Body of pancreas (tissue), 4 donors: ENCODE data around the gene FAM98C. TPM values are rescaled to one million over a fixed set of nuclear protein-coding genes. Genes with fewer than 3 reads are reported as not detected.
"Not testable (repeated sequence)": the region's sequence is repeated elsewhere in the genome, so short reads cannot be mapped to it uniquely, and the experiment has no call there.

ENCODE experiments used
- ATAC-seq: fragments of 150-250 bp; one replicate; pipeline ENCODE4 v1.9.1; 2016
- DNase-seq, 4 donors: peaks; one replicate each; pipeline ENCODE4 v3.0.0-alpha.2; 2019
- H3K27ac ChIP-seq, 4 donors: fragments of 200-600 bp; sonication (generic); 1 replicate in 3 of 4; 2 replicates in 1 of 4; pipeline versions ENCODE4 v1.5.1 to v1.6.1; 2016 to 2019; ENCODE audit warnings: mild to moderate bottlenecking in 1 of 4, mixed read lengths in 1 of 4, moderate library complexity in 1 of 4
- H3K27me3 ChIP-seq, 2 donors: fragments of 200-600 bp; sonication (generic); one replicate each; pipeline ENCODE4 v1.6.0; 2016; ENCODE audit warnings: mild to moderate bottlenecking in 1 of 2
- H3K36me3 ChIP-seq, 2 donors: fragments of 200-600 bp; sonication (generic); replicated peaks in 1 of 2; 2 replicates each; pipeline ENCODE4 v1.5.1; 2016; ENCODE audit warnings: low read depth in 2 of 2; ENCODE audit not compliant: insufficient read depth in 1 of 2
- H3K4me1 ChIP-seq: fragments of 200-600 bp; sonication (generic); one replicate; pipeline ENCODE4 v1.6.0; 2016
- H3K4me3 ChIP-seq, 2 donors: fragments of 200-600 bp; sonication (generic); 1 replicate in 1 of 2; 2 replicates in 1 of 2; pipeline ENCODE4 v1.5.1; 2016 to 2019
- H3K9me3 ChIP-seq, 3 donors: fragments of 200-600 bp; sonication (generic); 1 replicate in 2 of 3; 2 replicates in 1 of 3; pipeline ENCODE4 v1.5.1; 2016
- POLR2A ChIP-seq, 3 donors: fragments of 450-650 bp; IDR thresholded peaks; one replicate each; pipeline ENCODE4 v1.6.1; 2016; ENCODE audit warnings: antibody characterized with exemption in 3 of 3, mild to moderate bottlenecking in 2 of 3
- WGBS, 2 donors: methylation state at CpG; one replicate each; pipeline ENCODE4 v1.1.5; 2017; 5-methylcytosine and 5-hydroxymethylcytosine counted together
- intact Hi-C: fragments of 100-400 bp; cut with DNase I; formaldehyde crosslinking; loops from one replicate; pipeline ENCODE4 v1.15.1; 2023
- total RNA-seq, 2 donors: library from RNA; depleted of rRNA; stranded (reverse); fragments of >200 nt; gene quantifications; one replicate each; pipeline ENCODE4 v1.1.0, GENCODE V29; 2016
- TF ChIP-seq, protein P1 (sequence below), 7 experiments: fragments of 450-650 bp in 4 of 7; fragments of 200-600 bp in 3 of 7; sonication (generic) in 3 of 7; IDR thresholded peaks; one replicate each; pipeline ENCODE4 v1.5.1; 2016 to 2019; ENCODE audit warnings: antibody characterized with exemption in 7 of 7

FAM98C gene
- total RNA-seq, 2 donors from 2014 or later, result 24.9 to 51.4 TPM

DNA sequence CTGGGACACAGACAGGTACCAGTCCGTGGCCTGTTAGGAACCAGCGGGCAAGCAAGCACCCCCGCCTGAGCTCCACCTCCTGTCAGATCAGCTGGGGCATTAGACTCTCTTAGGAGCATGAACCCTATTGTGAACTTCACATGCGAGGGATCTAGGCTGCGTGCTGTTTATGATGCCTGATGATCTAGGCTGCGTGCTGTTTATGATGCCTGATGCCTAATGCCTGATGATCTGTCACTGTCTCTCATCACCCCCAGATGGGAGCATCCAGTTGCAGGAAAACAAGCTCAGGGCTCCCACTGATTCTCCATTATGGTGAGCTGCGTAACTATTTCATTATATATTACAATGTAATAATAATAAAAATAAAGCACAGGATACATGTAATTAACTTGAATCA, 19.5 kb downstream of the FAM98C start:
- WGBS, 2 donors, result 73 to 74% methylated on average over 2 to 7 of the region's 7 CpGs
- ATAC-seq (no peak), DNase-seq (no peak)

DNA sequence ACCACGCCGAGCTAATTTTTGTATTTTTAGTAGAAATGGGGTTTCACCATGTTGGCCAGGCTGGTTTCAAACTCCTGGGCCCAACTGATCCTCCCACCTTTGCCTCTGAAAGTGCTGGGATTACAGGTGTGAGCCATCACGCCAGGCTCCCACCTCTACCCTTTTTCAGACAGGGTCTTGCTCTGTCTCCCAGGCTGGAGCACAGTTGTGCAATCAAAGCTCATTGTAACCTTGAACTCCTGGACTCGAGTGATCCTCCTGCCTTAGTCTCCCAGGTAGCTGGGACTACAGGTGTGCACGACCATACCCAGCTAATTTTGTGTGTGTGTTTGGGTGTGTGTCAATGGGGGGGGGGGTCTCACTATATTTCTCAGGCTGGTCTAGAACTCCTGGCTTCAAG, 21.4 kb downstream of the FAM98C start:
- WGBS, 2 donors, result 54 to 68% methylated on average over 4 to 5 of the region's 5 CpGs
- H3K9me3 ChIP-seq, result no peaks in the 10 kb centered on the region
- H3K36me3 ChIP-seq, result no peaks in the 10 kb centered on the region
- TF ChIP-seq POLR2A (IDR thresholded peaks at IDR 0.05), result no peak
- TF ChIP-seq, protein P1, sequence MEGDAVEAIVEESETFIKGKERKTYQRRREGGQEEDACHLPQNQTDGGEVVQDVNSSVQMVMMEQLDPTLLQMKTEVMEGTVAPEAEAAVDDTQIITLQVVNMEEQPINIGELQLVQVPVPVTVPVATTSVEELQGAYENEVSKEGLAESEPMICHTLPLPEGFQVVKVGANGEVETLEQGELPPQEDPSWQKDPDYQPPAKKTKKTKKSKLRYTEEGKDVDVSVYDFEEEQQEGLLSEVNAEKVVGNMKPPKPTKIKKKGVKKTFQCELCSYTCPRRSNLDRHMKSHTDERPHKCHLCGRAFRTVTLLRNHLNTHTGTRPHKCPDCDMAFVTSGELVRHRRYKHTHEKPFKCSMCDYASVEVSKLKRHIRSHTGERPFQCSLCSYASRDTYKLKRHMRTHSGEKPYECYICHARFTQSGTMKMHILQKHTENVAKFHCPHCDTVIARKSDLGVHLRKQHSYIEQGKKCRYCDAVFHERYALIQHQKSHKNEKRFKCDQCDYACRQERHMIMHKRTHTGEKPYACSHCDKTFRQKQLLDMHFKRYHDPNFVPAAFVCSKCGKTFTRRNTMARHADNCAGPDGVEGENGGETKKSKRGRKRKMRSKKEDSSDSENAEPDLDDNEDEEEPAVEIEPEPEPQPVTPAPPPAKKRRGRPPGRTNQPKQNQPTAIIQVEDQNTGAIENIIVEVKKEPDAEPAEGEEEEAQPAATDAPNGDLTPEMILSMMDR (IDR thresholded peaks at IDR 0.05), result no peak
- no peaks in the 10 kb centered on the region for H3K4me1 ChIP-seq
- intact Hi-C loops, result no loop called here
- peaks cover 0 to 3% of the 10 kb centered on the region in 2 donors for H3K27me3 ChIP-seq
- H3K4me3 ChIP-seq, result no peak overlapping the region
- ATAC-seq (no peak), DNase-seq (no peak)
- H3K27ac ChIP-seq, result no peak overlapping the region

More for the DNA sequence above, 19.5 kb downstream of the FAM98C start:
- no peak overlapping the region for H3K27ac ChIP-seq
- H3K4me3 ChIP-seq, result no peak overlapping the region
- H3K36me3 ChIP-seq, result no peaks in the 10 kb centered on the region
- TF ChIP-seq POLR2A (IDR thresholded peaks at IDR 0.05), result no peak
- TF ChIP-seq, protein P1 (IDR thresholded peaks at IDR 0.05), result no peak
- H3K9me3 ChIP-seq, result no peaks in the 10 kb centered on the region
- peaks cover 11% of the 10 kb centered on the region for H3K4me1 ChIP-seq
- intact Hi-C loops, result no loop called here
- H3K27me3 ChIP-seq, result peaks cover 0 to 9% of the 10 kb centered on the region in 2 donors

DNA sequence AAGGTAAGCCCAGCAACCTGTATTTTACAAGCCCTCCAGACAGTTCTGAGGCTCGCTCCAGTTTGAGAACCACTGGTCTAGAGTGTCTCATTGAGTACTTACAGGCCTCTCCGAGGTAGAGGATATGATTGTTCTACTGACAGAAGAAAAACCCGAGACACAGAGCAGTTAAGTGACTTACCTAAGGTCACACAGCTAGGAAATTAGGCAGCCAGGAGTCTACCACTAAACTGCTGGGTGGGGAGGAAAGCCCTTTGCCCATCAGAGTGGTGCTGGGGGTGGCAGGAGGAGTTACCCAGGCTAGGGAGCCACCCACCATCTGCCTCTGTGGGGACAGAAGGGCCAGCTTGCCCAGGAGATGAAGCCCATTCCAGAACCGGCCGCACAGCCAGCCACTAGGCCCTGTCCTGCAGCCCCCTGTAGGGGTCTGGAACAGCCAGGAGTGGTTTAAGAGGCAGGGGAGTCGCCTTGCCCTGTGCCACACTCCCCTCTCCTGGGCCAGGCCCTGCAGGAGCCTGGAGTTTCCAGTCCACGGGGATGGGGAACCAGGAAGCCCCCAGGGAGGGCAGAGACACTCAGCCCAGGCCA, 22.4 kb downstream of the FAM98C start:
- no peaks in the 10 kb centered on the region for H3K4me1 ChIP-seq
- no peak for DNase-seq
- intact Hi-C loops, result no loop called here
- no peaks in the 10 kb centered on the region for H3K9me3 ChIP-seq
- peaks cover 0 to 3% of the 10 kb centered on the region in 2 donors for H3K27me3 ChIP-seq
- no peaks in the 10 kb centered on the region for H3K36me3 ChIP-seq
- whole genome bisulfite sequencing, 2 donors, result 40 to 64% methylated on average over 5 to 7 of the region's 7 CpGs
- no peak overlapping the region for H3K4me3 ChIP-seq
- ATAC-seq, result no peak
- no peak for TF ChIP-seq POLR2A (IDR thresholded peaks at IDR 0.05)
- TF ChIP-seq, protein P1 (IDR thresholded peaks at IDR 0.05), result no peak
- no peak overlapping the region for H3K27ac ChIP-seq

DNA sequence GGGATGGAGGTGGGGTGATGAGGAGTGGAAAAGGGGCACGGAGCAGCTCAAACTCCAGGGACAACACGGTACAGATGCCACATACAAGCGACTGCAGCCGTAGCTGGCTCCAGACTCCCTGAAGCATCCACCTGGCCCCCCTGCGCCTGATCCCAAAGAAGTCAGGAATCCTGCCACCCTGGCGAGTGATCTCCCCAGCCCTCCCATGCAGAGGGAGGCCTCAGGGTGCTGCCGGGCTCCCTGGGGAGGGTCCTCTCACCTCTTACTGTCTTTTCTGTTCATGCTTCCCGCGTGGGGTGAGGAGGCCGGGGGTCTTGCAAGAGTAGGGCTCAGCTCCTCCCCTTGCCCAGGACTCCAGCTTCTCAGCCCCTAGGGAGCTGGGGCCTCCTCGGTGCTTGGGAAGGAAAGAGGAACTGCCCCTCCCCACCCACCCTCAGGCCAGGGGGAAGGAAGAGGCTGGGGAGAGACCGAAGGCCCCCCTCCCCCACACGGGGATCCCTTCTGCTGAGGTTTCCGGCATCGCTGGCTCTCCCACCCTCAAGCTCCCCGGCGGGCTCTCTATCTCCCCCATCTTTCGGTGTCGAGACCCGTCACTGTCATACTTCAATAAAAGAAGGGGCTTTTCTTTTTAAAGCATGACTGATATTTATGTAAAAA, 23.0 kb downstream of the FAM98C start, which contains the start of gene RASGRP4:
RASGRP4 (minus strand) TSS at position 410 of the 657 bp plus-strand sequence; CDS start at position 282, 128 bp downstream.
- H3K4me3 ChIP-seq, result no peak within 1 kb of the TSS
- ATAC-seq, result no peak

DNA sequence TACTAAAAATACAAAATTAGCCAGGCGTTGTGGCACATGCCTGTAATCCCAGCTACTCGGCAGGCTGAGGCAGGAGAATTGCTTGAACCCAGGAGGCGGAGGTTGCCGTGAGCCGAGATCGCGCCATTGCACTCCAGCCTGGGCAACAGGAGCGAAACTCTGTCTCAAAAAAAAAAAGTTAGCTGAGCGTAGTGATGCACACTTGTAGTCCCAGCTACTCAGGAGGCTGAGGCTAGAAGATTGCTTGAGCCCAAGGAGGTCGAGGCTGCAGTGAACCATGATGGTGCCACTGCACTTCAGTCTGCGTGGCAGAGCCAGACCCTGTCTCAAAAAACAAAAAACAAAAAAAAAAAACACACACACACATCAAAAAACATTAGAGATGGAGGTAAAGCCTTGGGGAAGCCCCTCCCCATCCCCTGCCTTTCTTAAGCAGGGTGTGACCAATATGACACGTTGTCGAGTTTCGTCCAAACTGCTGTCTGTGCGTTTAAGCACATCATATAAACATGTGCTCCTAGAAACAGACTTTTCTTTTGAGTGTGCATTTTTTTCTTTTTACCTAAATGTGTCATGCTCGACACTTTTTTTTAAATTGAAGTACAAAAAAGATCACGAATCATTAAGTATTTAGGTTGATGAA, 24.3 kb downstream of the FAM98C start:
- H3K4me1 ChIP-seq, intact Hi-C loops, DNase-seq, ATAC-seq, H3K27ac ChIP-seq, H3K27me3 ChIP-seq, H3K36me3 ChIP-seq, H3K4me3 ChIP-seq, H3K9me3 ChIP-seq: not testable (repeated sequence)
- 58 to 63% methylated on average over 15 to 17 of the region's 17 CpGs for WGBS, 2 donors

More for the DNA sequence above, 23.0 kb downstream of the FAM98C start, which contains the start of gene RASGRP4:
- Histone ChIP-seq H3K36me3 (no peaks in the 10 kb centered on the region), H3K27ac (no peak within 1 kb of the TSS), H3K27me3 (peaks cover 0 to 3% of the 10 kb centered on the region in 2 donors), H3K9me3 (no peaks in the 10 kb centered on the region), H3K4me1 (no peaks in the 10 kb centered on the region)
- TF ChIP-seq POLR2A (IDR thresholded peaks at IDR 0.05), result no peak
- TF ChIP-seq, protein P1 (IDR thresholded peaks at IDR 0.05), result no peak
- WGBS, 2 donors, result 23 to 41% methylated on average over 15 to 20 of the region's 20 CpGs
- intact Hi-C loops, result no loop called here
- peak in 1 of 4 donors; percentile 28 for DNase-seq
